GM19240 (cell line): ENCODE data around the gene GRB2.
"Not testable (repeated sequence)": the region's sequence is repeated elsewhere in the genome, so short reads cannot be mapped to it uniquely, and the experiment has no call there.

Experiments
- DNase-seq: peaks from one replicate; pipeline ENCODE4 v3.0.0; 2011; ENCODE audit warnings: low spot score; ENCODE audit not compliant: insufficient read length

GRB2 gene

DNA sequence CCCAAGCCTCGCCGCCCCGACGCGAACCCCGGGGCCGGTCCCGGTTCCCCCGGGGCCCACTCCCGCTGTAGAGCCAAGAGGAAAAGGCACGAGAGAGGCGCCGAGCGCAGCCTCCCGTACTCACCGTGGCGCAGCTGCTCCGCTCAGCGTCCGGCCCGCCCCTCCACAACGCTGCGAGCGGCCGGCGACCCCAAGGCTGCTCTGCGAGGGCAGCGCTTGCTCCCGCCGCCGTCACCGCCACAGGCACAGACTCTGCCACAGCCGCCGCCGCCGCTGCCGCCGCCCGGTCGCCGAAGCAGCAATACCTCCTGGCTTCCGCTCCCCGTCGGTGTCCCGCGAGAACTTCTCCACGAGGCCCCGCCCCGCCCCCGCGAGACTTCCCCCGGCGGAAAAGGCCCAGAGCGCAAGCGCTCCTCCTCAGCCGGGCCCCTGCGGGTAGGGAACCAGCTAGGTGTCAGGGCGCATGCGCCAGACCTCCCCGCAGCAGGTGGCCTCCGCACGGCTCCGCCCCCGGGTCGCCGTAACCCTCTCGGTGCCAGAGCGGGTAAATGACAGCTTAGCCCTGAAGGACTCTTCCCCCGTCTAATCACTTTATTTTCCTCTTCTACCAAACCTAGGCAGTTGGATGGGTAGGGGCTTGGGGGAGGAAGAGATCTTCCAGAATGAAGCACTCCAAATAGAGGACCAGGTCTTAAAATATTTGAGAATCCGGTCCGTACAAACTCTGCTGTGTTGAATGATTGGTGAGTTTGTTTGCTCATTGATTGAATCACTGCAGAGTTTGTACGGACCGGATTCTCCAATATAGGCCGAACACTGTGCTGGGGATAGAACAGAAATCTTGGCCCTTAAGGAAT is at the start of gene GRB2:
Gene GRB2 (minus strand): TSS at position 314 of the 857 bp plus-strand sequence. CDS start 12,050 bp downstream, outside the sequence.
- peak; percentile 88 for DNase-seq

DNA sequence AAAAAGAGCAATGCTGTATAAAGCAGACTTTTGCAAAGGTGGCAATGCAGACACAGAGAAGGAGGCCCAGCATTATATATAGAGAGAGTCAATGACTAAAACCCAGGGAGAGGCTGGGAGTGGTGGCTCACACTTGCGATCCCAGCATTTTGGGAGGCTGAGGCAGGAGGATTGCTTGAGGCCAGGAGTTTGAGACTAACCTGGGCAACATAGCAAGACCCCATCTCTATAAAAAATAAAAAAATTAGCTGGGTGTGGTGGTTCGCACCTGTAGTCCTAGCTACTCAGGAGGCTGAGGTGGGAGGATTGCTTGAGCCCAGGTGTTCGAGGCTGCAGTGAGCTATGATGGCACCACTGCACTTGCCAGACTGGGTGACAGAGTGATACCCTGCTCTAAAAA is 49.2 kb upstream of the GRB2 start:
- DNase-seq = not testable (repeated sequence)

- DNase-seq = no peak
Measured at GRCh38 chr17:75454193-75454592, 48.7 kb upstream of the GRB2 start.

DNA sequence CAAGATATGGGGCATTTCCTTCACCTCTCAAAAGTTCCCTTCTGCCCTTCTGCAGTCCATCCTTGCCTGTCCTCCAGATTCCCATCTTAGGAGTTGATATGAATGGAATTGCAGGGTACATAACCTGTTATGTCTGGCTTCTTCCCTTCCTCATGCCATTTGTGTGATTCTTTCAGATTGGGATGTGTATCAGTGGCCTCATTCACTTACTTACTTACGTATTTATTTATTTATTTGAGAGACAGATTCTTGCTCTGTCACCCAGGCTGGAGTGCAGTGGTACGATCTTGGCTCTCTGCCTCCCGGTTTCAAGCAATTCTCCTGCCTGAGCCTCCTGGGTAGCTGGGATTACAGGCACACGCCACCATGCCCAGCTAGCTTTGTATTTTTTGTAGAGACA is 44.8 kb upstream of the GRB2 start:
- DNase-seq = no peak

GRCh38 chr17:75447951-75448856 is 42.7 kb upstream of the GRB2 start:
- DNase-seq = no peak

GRCh38 chr17:75445896-75446295 is 40.4 kb upstream of the GRB2 start:
- not testable (repeated sequence) for DNase-seq

GRCh38 chr17:75445296-75445695 is 39.8 kb upstream of the GRB2 start:
- no peak for DNase-seq

DNA sequence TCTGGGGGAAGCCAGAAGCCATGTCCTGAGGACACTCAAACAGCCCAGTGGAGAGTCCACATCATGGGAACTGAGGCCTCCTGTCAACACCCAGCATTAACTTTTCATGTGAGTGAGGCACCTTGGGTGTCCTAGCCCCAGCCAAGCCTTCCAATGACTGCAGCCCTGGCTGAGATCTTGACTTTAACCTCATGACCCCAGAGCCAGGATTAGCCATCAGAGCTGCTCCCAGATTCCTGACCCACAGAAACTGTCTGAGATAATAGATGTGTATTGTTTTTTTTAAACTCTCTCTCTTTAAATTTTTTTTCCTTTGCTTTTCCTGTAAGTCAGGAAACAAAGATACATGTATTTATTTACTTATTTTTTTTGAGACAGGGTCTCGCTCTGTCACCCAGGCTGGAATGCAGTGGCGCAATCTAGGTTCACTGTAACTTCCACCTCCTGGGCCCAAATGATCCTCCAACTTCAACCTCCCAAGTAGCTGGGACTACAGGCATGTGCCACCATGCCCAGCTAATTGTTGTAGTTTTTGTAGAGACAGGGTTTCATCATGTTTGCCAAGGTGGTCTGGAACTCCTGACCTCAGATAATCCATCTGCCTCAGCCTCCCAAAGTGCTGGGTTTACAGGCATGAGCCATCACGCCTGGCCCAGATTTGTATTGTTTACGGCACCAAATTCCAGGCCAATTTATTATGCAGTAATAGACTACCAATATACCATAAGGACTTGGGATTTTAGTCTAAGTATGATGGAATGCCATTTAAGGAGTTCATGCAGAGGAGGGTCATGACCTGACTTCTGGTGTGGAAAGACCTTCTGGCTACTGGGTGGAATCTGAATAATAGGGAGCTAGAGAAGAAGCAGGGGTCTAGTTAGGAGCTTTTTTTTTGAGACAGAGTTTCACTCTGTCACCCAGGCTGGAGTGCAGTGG is 37.0 kb upstream of the GRB2 start:
- no peak for DNase-seq

DNA sequence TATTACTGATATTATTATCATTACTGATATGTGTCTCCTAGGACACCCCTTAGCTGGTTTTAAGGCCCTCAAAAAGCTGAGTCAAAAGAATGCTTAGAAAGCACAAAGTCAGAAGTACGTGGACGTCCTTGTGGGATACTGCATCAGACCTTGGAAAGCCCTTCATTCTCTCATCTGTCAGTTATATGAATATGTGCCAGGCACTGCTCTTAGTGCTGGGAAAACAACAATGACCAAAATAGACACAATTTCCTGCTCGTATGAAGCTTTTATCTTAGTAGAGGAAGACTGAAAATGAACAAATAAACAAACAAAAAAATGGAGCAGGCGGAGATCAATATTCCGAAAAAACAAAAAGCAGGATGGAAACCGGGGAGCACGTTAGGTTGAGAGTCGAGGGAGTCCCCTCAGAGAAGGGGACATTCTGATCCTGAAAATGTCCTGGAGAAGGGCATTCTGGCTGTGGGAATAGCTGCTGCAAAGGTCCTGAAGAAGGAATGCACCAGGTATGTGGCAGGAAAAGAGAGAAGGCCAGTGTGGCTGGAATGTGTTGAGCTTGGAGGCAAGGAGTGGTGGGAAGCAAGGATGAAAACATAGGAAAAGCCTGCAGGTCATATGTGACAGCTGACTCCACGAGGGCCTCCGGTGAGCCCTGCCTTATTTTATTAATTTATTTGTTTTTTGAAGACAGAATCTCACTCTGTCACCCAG is 35.4 kb upstream of the GRB2 start:
- DNase-seq = no peak

GRCh38 chr17:75439287-75439686 is 33.8 kb upstream of the GRB2 start:
- DNase-seq = no peak

DNA sequence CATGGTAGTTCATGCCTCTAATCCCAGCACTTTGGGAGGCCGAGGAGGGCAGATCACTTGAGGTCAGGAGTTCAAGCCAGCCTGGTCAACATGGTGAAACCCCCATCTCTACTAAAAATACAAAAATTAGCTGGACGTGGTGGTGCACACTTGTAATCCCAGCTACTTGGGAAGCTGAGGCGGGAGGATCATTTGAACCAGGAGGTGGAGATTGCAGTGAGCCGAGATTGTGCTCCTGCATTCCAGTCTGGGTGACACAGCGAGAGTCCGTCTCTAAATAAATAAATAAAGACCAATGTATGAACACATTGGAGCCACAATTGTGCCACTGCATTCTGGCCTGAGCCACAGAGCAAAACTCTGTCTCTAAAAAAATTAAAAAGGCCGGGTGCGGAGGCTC is 31.9 kb upstream of the GRB2 start:
- not testable (repeated sequence) for DNase-seq

DNA sequence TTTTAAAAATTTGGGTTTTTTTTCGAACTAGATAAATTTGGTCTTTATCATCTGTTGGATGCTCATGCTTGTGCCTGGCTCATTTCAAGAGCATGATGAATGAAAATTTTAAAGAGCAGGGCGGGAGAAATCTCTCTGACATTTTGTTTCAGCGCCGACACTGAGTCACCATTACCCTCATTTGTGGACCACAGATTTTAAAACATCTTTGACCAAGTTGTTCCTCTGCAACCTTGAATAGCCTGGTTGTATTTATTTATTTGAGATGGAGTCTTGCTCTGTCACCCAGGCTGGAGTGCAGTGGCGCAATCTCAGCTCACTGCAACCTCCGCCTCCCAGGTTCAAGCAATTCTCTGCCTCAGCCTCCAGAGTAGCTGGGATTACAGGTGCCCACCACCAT is 29.0 kb upstream of the GRB2 start:
- not testable (repeated sequence) for DNase-seq

- no peak for DNase-seq
Measured at GRCh38 chr17:75433218-75433783, 27.8 kb upstream of the GRB2 start.

GRCh38 chr17:75430159-75430974 is 24.9 kb upstream of the GRB2 start:
- no peak for DNase-seq

GRCh38 chr17:75428543-75429469 is 23.3 kb upstream of the GRB2 start:
- no peak for DNase-seq

DNA sequence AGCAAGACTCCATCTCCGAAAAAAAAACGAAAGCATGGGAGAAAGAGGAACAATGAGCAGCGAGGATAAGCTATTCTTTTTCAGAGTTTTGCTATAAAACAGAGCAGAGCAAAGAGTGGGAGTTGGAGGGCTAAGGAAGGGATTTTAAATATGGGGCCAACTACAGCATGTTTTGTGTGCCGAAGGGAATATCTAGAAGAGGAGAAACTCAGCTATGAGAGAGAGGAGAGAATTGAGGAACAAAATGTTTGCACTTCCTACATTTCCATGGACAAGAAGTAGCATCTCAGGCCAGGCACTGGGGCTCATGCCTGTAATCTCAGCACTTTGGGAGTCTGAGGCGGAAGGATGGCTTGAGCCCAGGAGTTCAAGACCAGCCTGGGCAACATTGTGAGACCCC is 13.1 kb upstream of the GRB2 start:
- no peak for DNase-seq

GRCh38 chr17:75417054-75417580 is 11.6 kb upstream of the GRB2 start:
- no peak for DNase-seq

DNA sequence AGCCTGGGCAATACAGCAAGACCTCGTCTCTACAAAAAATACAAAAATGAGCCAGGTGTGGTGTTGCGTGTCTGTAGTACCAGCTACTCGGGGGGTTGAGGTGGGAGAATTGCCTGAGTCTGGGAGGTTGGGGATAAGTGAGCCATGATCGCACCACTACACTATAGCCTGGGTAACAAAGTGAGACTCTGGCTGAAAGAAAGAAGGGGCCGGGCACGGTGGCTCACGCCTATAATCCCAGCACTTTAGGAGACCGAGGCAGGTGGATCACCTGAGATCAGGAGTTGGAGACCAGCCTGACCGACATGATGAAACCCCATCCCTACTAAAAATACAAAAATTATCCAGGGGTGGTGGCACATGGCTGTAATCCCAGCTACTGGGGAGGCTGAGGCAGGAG is 10.5 kb upstream of the GRB2 start:
- no peak for DNase-seq
